Smooth muscle cell (in vitro differentiated cells): ENCODE measurements around the gene PPP1R16B. TPM values are rescaled to one million over a fixed set of nuclear protein-coding genes. Genes with fewer than 3 reads are reported as not detected.

Experiments
- DNase-seq: peaks from one replicate; lab custom pipeline; 2025; ENCODE audit not compliant: unreplicated experiment; lab: John Stamatoyannopoulos, UW
- H2AFZ ChIP-seq: fragments of 200-600 bp; sonication (generic); 2 replicates; pipeline ENCODE4 v1.6.0; 2016; ENCODE audit warnings: antibody characterized with exemption, low read depth, mild to moderate bottlenecking
- H3F3A ChIP-seq: fragments of 200-600 bp; sonication (generic); 2 replicates; pipeline ENCODE4 v1.6.0; 2017; ENCODE audit warnings: antibody characterized with exemption, low read depth
- H3K27ac ChIP-seq: fragments of 200-600 bp; sonication (generic); 2 replicates; pipeline ENCODE4 v1.5.1; 2016; ENCODE audit warnings: low read depth, mild to moderate bottlenecking
- H3K27me3 ChIP-seq: fragments of 200-600 bp; sonication (generic); 2 replicates; pipeline ENCODE4 v1.6.1; 2016; ENCODE audit warnings: low read depth, mild to moderate bottlenecking
- H3K36me3 ChIP-seq: fragments of 200-600 bp; sonication (generic); 2 replicates; pipeline ENCODE4 v1.5.1; 2016; ENCODE audit warnings: low read depth
- H3K4me1 ChIP-seq: fragments of 200-600 bp; sonication (generic); 2 replicates; pipeline ENCODE4 v1.5.1; 2016; ENCODE audit warnings: low read depth
- H3K4me2 ChIP-seq: fragments of 200-600 bp; sonication (generic); 2 replicates; pipeline ENCODE4 v1.6.0; 2016; ENCODE audit warnings: mild to moderate bottlenecking
- H3K4me3 ChIP-seq: fragments of 200-600 bp; sonication (generic); 2 replicates; pipeline ENCODE4 v1.5.1; 2016; ENCODE audit warnings: mild to moderate bottlenecking
- H3K79me2 ChIP-seq: fragments of 200-600 bp; sonication (generic); 2 replicates; pipeline ENCODE4 v1.6.0; 2016; ENCODE audit warnings: low read depth, mild to moderate bottlenecking
- H3K9ac ChIP-seq: fragments of 200-600 bp; sonication (generic); 2 replicates; pipeline ENCODE4 v1.6.0; 2016; ENCODE audit warnings: low read depth
- H3K9me3 ChIP-seq: fragments of 200-600 bp; sonication (generic); replicated peaks from 2 replicates; pipeline ENCODE4 v1.5.1; 2016; ENCODE audit warnings: low read depth
- H4K20me1 ChIP-seq: fragments of 200-600 bp; sonication (generic); 2 replicates; pipeline ENCODE4 v1.6.0; 2016; ENCODE audit warnings: low read depth
- CTCF ChIP-seq: fragments of 200-600 bp; sonication (generic); IDR thresholded peaks from 2 replicates; pipeline ENCODE4 v1.5.1; 2017; ENCODE audit warnings: borderline replicate concordance, mild to moderate bottlenecking, antibody characterized with exemption; ENCODE audit not compliant: insufficient read depth, poor library complexity, severe bottlenecking
- WGBS: methylation state at CpG from one replicate; pipeline ENCODE4 v1.1.7; 2016; ENCODE audit warnings: low lambda C conversion rate; 5-methylcytosine and 5-hydroxymethylcytosine counted together
- polyA plus RNA-seq: library from polyadenylated mRNA; unstranded; fragments of >200 nt; fragmentation: Nextera tagmentation; extraction: Ambion mirVana; gene quantifications from 2 replicates; pipeline ENCODE4 v1.2.1, GENCODE V29; 2016
- total RNA-seq: library from RNA; depleted of rRNA; stranded (reverse); fragments of >200 nt; gene quantifications from 2 replicates; pipeline ENCODE4 v1.2.3, GENCODE V29; 2014

The PPP1R16B gene
- total and polyA plus RNA-seq, 2 experiments from 2014 or later, result not detected

- Histone ChIP-seq H4K20me1 (no peaks in the 10 kb centered on the region), H3K4me2 (no peak overlapping the region), H2AFZ (no peak overlapping the region), H3K36me3 (no peaks in the 10 kb centered on the region), H3F3A (no peaks in the 10 kb centered on the region), H3K79me2 (no peaks in the 10 kb centered on the region), H3K9ac (no peak overlapping the region), H3K4me3 (no peak overlapping the region), H3K9me3 (no peaks in the 10 kb centered on the region), H3K4me1 (no peaks in the 10 kb centered on the region), H3K27me3 (peaks cover 13% of the 10 kb centered on the region), H3K27ac (no peak overlapping the region)
- peak; percentile 3 for DNase-seq
- 17% methylated on average over 9 of the region's 9 CpGs for WGBS
- no peak for TF ChIP-seq CTCF
These were observed 73.4 kb downstream of the PPP1R16B start for GRCh38 chr20:38878866-38879265.

GRCh38 chr20:38880952-38881735 is 75.6 kb downstream of the PPP1R16B start:
- Histone ChIP-seq H3K36me3 (no peaks in the 10 kb centered on the region), H2AFZ (no peak overlapping the region), H3K9me3 (no peaks in the 10 kb centered on the region), H3K4me2 (no peak overlapping the region), H3K4me3 (no peak overlapping the region), H3K27ac (no peak overlapping the region), H3K9ac (no peak overlapping the region), H3F3A (no peaks in the 10 kb centered on the region), H3K27me3 (peaks cover 13% of the 10 kb centered on the region), H3K79me2 (no peaks in the 10 kb centered on the region), H4K20me1 (no peaks in the 10 kb centered on the region), H3K4me1 (no peaks in the 10 kb centered on the region)
- WGBS, result 76% methylated on average over 14 of the region's 14 CpGs
- TF ChIP-seq CTCF, result no peak
- DNase-seq, result no peak

- TF ChIP-seq CTCF, result no peak
- Histone ChIP-seq H3K36me3 (no peaks in the 10 kb centered on the region), H4K20me1 (no peaks in the 10 kb centered on the region), H3K9ac (no peak overlapping the region), H2AFZ (no peak overlapping the region), H3F3A (no peaks in the 10 kb centered on the region), H3K4me3 (no peak overlapping the region), H3K4me1 (no peaks in the 10 kb centered on the region), H3K4me2 (no peak overlapping the region), H3K9me3 (no peaks in the 10 kb centered on the region), H3K27ac (no peak overlapping the region), H3K27me3 (peaks cover 13% of the 10 kb centered on the region), H3K79me2 (no peaks in the 10 kb centered on the region)
- 96% methylated on average over 4 of the region's 4 CpGs for WGBS
- no peak for DNase-seq
These were observed 76.4 kb downstream of the PPP1R16B start for GRCh38 chr20:38881806-38882440.
